Measurements from ENCODE around the gene IFFO2. TPM values are rescaled to one million over a fixed set of nuclear protein-coding genes. Genes with fewer than 3 reads are reported as not detected.

The IFFO2 gene
- total RNA-seq, 3 donors from 2014 or later (not counting 1 experiment from before 2014, with no cell fraction given): 52.4 to 105 (median 66.5) TPM

- Mint-ChIP-seq H3K4me3 (no peak overlapping the region), H3K36me3 (no peaks in the 10 kb centered on the region), H3K27ac (no peak overlapping the region), H3K27me3 (ENCODE audit: low read depth in 2 of 2) (no peaks in the 10 kb centered on the region), H3K4me1 (no peaks in the 10 kb centered on the region), H3K9me3 (no peaks in the 10 kb centered on the region)
- Histone ChIP-seq H3K27me3 (ENCODE audit: control insufficient read depth, insufficient read depth, low read length) (no peaks in the 10 kb centered on the region), H3K9me3 (ENCODE audit: control insufficient read depth, insufficient read depth, low read length) (no peaks in the 10 kb centered on the region), H3K36me3 (ENCODE audit: control insufficient read depth, insufficient read depth, low read length) (no peaks in the 10 kb centered on the region), H3K4me1 (ENCODE audit: control insufficient read depth, insufficient read depth, low read length) (no peaks in the 10 kb centered on the region), H3K27ac (ENCODE audit: low read length) (no peak overlapping the region), H3K4me3 (ENCODE audit: low read length) (no peak overlapping the region)
- intact Hi-C loops (cut with micrococcal nuclease): no loop called here
- WGBS (ENCODE audit: insufficient coverage): 93% methylated on average over 35 of the region's 35 CpGs
- DNase-seq: no peak
- ATAC-seq: no peak
- TF ChIP-seq, protein P1, sequence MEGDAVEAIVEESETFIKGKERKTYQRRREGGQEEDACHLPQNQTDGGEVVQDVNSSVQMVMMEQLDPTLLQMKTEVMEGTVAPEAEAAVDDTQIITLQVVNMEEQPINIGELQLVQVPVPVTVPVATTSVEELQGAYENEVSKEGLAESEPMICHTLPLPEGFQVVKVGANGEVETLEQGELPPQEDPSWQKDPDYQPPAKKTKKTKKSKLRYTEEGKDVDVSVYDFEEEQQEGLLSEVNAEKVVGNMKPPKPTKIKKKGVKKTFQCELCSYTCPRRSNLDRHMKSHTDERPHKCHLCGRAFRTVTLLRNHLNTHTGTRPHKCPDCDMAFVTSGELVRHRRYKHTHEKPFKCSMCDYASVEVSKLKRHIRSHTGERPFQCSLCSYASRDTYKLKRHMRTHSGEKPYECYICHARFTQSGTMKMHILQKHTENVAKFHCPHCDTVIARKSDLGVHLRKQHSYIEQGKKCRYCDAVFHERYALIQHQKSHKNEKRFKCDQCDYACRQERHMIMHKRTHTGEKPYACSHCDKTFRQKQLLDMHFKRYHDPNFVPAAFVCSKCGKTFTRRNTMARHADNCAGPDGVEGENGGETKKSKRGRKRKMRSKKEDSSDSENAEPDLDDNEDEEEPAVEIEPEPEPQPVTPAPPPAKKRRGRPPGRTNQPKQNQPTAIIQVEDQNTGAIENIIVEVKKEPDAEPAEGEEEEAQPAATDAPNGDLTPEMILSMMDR (IDR thresholded peaks at IDR 0.05): no peak
These were observed 79.2 kb downstream of the IFFO2 start for GRCh38 chr1:18877282-18877681.

DNA sequence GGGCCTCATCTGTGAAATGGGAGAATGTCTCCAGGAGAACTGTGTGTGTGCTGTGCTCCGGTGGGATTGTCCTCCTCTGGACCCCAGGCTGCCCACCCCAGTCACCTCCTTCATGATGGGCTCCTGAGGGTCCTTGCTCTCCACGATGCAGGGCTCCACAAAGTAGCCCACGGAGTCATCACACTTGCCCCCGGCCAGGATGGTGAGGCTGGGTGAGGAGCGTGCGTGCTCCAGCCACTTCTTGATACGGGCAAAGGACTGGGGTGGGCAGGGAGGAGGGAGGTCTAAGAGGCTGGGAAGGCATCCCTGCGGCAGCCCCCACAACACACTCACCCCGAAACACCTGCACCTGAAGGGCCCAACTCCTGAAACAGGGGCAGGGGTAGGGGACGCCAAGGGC is 80.3 kb downstream of the IFFO2 start:
- TF ChIP-seq, protein P1 (IDR thresholded peaks at IDR 0.05): no peak
- no peaks in the 10 kb centered on the region for H3K4me1 Mint-ChIP-seq
- DNase-seq (no peak), ATAC-seq (no peak)
- Histone ChIP-seq H3K4me1 (ENCODE audit: control insufficient read depth, insufficient read depth, low read length) (no peaks in the 10 kb centered on the region), H3K27ac (ENCODE audit: low read length) (no peak overlapping the region), H3K27me3 (ENCODE audit: control insufficient read depth, insufficient read depth, low read length) (no peaks in the 10 kb centered on the region), H3K36me3 (ENCODE audit: control insufficient read depth, insufficient read depth, low read length) (no peaks in the 10 kb centered on the region), H3K9me3 (ENCODE audit: control insufficient read depth, insufficient read depth, low read length) (no peaks in the 10 kb centered on the region), H3K4me3 (ENCODE audit: low read length) (no peak overlapping the region)
- H3K4me3 Mint-ChIP-seq: no peak overlapping the region
- intact Hi-C loops (cut with micrococcal nuclease): no loop called here
- H3K9me3 Mint-ChIP-seq: no peaks in the 10 kb centered on the region
- no peak overlapping the region for H3K27ac Mint-ChIP-seq
- 86% methylated on average over 6 of the region's 10 CpGs for WGBS (ENCODE audit: insufficient coverage)
- no peaks in the 10 kb centered on the region for H3K27me3 Mint-ChIP-seq (ENCODE audit: low read depth in 2 of 2)
- no peaks in the 10 kb centered on the region for H3K36me3 Mint-ChIP-seq

- no peak for ATAC-seq
- H3K27ac Mint-ChIP-seq: no peak overlapping the region
- H3K36me3 Mint-ChIP-seq: no peaks in the 10 kb centered on the region
- no peaks in the 10 kb centered on the region for H3K4me1 Mint-ChIP-seq
- no peak for DNase-seq
- no peaks in the 10 kb centered on the region for H3K36me3 ChIP-seq (ENCODE audit: control insufficient read depth, insufficient read depth, low read length)
- H3K4me3 Mint-ChIP-seq: no peak overlapping the region
- H3K27me3 Mint-ChIP-seq (ENCODE audit: low read depth in 2 of 2): no peaks in the 10 kb centered on the region
- intact Hi-C loops (cut with micrococcal nuclease): loop anchor here (1.0 kb wide), 1 partner anchor 278 kb away; no protein-coding TSS in a partner anchor
- 81% methylated on average over 3 of the region's 3 CpGs for WGBS (ENCODE audit: insufficient coverage)
- H3K4me1 ChIP-seq (ENCODE audit: control insufficient read depth, insufficient read depth, low read length): no peaks in the 10 kb centered on the region
- no peak overlapping the region for H3K4me3 ChIP-seq (ENCODE audit: low read length)
- H3K27me3 ChIP-seq (ENCODE audit: control insufficient read depth, insufficient read depth, low read length): no peaks in the 10 kb centered on the region
- TF ChIP-seq, protein P1 (IDR thresholded peaks at IDR 0.05): no peak
- H3K9me3 ChIP-seq (ENCODE audit: control insufficient read depth, insufficient read depth, low read length): no peaks in the 10 kb centered on the region
- H3K27ac ChIP-seq (ENCODE audit: low read length): no peak overlapping the region
- H3K9me3 Mint-ChIP-seq: no peaks in the 10 kb centered on the region
These were observed 80.7 kb downstream of the IFFO2 start for GRCh38 chr1:18875796-18876128.

DNA sequence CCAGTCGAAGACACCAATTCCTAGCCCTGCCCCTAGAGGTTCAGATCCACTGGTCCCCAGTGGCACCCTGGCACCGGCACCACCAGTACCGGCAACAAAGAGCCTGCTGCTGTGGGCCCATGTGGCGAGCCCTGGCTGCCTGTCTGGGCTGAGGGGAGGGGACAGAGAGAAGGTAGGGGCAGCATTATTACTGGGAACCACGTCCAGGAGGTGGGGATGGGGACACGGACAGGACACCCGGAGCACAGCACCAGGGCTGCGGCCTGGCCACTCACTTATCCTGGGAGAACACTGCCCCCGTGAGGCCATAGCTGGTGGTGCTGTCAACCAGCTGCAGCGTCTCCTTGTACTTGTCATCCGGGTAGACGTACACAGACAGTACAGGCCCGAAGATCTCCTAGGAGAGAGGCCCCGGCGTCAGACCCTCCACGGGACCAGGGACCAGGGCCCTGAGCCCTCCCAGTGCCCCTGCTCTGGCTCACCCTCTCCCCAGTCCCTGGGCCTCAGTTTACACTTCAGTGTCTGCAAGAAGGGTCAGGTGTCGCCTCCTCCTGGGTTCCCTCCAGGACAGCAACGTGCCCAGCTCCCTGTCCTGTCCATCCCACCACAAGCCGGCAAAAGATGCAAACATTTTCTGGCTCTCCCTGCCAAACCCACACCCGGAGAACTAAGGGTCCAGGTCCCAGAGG is 81.2 kb downstream of the IFFO2 start:
- Histone ChIP-seq H3K27ac (ENCODE audit: low read length) (no peak overlapping the region), H3K4me3 (ENCODE audit: low read length) (no peak overlapping the region), H3K9me3 (ENCODE audit: control insufficient read depth, insufficient read depth, low read length) (no peaks in the 10 kb centered on the region), H3K27me3 (ENCODE audit: control insufficient read depth, insufficient read depth, low read length) (no peaks in the 10 kb centered on the region), H3K36me3 (ENCODE audit: control insufficient read depth, insufficient read depth, low read length) (no peaks in the 10 kb centered on the region), H3K4me1 (ENCODE audit: control insufficient read depth, insufficient read depth, low read length) (no peaks in the 10 kb centered on the region)
- H3K36me3 Mint-ChIP-seq: no peaks in the 10 kb centered on the region
- no peak overlapping the region for H3K4me3 Mint-ChIP-seq
- intact Hi-C loops (cut with micrococcal nuclease): loop anchor here (1.0 kb wide), 1 partner anchor 278 kb away; no protein-coding TSS in a partner anchor
- WGBS (ENCODE audit: insufficient coverage): 59% methylated on average over 20 of the region's 20 CpGs
- peak; percentile 70 to 87 (median 80) for ATAC-seq
- H3K27ac Mint-ChIP-seq: no peak overlapping the region
- H3K9me3 Mint-ChIP-seq: no peaks in the 10 kb centered on the region
- peak; percentile 66 to 78 for DNase-seq
- no peaks in the 10 kb centered on the region for H3K4me1 Mint-ChIP-seq
- H3K27me3 Mint-ChIP-seq (ENCODE audit: low read depth in 2 of 2): no peaks in the 10 kb centered on the region
- TF ChIP-seq, protein P1 (IDR thresholded peaks at IDR 0.05): peak; percentile 75

All from natural killer cell (primary cell).